ENCODE results near the gene RNPEPL1. TPM values are rescaled to one million over a fixed set of nuclear protein-coding genes. Genes with fewer than 3 reads are reported as not detected.
"Not testable (repeated sequence)": the region's sequence is repeated elsewhere in the genome, so short reads cannot be mapped to it uniquely, and the experiment has no call there.

Gene RNPEPL1
- 10 to 100 TPM; 16.3 to 36.7 (median 20.2) TPM for polyA plus RNA-seq (ENCODE audit: insufficient read depth in 1 of 5, insufficient read length in 5 of 5, low replicate concordance in 1 of 5)
- long read RNA-seq, donor 1, full-length matches to known transcripts, result 4 of 4 reads
- long read RNA-seq, donor 1, partial matches to known transcripts, result 0 of 4 reads
- long read RNA-seq, donor 1, other reads (novel, unspliced or antisense), result 0 of 4 reads
- long read RNA-seq, donor 2, full-length matches to known transcripts, result 7 of 13 reads
- long read RNA-seq, donor 2, partial matches to known transcripts, result 6 of 13 reads
- long read RNA-seq, donor 2, other reads (novel, unspliced or antisense), result 0 of 13 reads
- long read RNA-seq, donor 3, full-length matches to known transcripts, result 9 of 9 reads
- long read RNA-seq, donor 3, partial matches to known transcripts, result 0 of 9 reads
- long read RNA-seq, donor 3, other reads (novel, unspliced or antisense), result 0 of 9 reads
- long read RNA-seq, donor 4, full-length matches to known transcripts, result 4 of 29 reads
- long read RNA-seq, donor 4, partial matches to known transcripts, result 25 of 29 reads
- long read RNA-seq, donor 4, other reads (novel, unspliced or antisense), result 0 of 29 reads
- long read RNA-seq, donor 5, full-length matches to known transcripts, result 5 of 5 reads
- long read RNA-seq, donor 5, partial matches to known transcripts, result 0 of 5 reads
- long read RNA-seq, donor 5, other reads (novel, unspliced or antisense), result 0 of 5 reads
- long read RNA-seq, donor 6, full-length matches to known transcripts, result 13 of 13 reads
- long read RNA-seq, donor 6, partial matches to known transcripts, result 0 of 13 reads
- long read RNA-seq, donor 6, other reads (novel, unspliced or antisense), result 0 of 13 reads
- long read RNA-seq, donor 7, full-length matches to known transcripts, result 10 of 10 reads
- long read RNA-seq, donor 7, partial matches to known transcripts, result 0 of 10 reads
- long read RNA-seq, donor 7, other reads (novel, unspliced or antisense), result 0 of 10 reads
- long read RNA-seq, donor 8, full-length matches to known transcripts, result 1 of 1 reads
- long read RNA-seq, donor 8, partial matches to known transcripts, result 0 of 1 reads
- long read RNA-seq, donor 8, other reads (novel, unspliced or antisense), result 0 of 1 reads

DNA sequence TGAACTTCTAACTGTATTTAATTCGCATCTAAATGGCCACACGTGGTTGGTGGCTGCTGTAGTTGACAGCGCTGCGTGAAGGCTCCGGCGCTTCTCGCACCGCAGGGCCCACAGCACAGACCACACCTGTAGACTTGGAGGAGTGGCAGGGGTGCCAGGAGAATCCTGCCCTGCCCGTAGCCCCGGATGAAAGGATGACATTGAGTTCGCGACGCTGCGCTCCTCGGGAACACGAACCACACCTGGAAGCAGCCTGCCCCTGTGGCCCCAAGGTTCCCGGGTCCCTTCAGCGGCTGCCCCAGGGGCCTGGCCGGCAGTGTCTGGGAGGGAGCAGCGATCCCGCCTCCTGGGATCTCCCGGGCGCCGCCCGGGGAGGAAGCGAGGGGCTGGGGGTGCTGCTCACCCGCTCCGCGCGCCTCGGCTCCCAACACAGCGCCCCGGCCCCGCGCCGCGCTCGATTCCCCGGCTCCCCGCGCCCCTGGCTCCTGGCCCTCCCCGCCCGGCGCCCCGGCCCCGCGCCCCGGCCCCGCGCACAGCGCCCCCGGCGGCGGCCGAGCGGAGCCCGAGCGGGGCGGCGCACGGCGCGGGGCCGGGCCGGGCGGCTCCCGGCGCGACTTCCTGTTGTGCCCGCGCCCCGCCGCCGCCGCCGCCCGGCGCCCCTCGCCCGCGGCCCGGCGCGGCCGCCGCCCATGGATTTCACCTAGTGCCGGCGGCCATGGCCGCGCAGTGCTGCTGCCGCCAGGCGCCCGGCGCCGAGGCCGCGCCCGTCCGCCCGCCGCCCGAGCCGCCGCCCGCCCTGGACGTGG lies at the start of gene RNPEPL1:
TSS of gene RNPEPL1 (plus strand) at position 613 of the 806 bp plus-strand sequence. CDS start at position 716, 103 bp downstream.
- no peak for DNase-seq

- no peak for DNase-seq
These were observed 49.3 kb upstream of the RNPEPL1 start for GRCh38 chr2:240518981-240519380.

DNA sequence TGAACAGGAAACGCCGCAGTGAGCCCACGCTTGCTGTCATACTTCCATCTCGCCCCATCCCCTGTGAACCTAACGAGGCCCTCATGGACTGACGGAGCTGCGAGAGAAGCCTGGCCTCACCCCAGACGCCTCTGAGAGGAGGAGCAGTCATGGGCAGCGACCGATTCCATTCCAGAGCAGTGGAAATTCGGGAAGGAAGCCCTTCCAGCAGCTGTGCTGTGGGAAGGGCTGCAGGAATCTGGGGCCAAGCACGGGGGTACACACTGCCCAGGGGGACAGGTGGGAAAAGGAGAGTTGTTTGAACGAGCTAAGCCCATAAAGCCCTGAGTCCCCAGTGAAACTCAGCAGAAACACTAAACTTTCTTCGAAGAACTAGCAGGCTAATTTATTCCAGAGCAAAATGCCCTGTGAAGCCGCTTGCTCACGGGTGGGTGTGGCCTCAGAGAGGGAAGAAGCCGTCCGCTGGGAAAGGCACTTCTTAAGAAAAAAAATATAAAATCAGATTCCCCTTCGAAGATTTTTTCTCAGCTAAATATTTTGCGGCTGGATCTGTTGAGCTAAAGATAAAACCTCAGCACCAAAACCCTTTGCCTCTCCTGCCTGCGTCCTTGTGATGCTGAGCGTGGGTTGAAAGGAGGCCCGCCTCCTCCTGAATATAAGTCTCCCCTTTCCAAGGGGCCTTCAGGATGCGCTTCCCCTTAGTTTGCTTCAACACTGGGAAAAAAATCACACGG lies 48.7 kb upstream of the RNPEPL1 start:
- no peak for DNase-seq

- no peak for DNase-seq
These were observed 47.9 kb upstream of the RNPEPL1 start for GRCh38 chr2:240520130-240520973.

DNA sequence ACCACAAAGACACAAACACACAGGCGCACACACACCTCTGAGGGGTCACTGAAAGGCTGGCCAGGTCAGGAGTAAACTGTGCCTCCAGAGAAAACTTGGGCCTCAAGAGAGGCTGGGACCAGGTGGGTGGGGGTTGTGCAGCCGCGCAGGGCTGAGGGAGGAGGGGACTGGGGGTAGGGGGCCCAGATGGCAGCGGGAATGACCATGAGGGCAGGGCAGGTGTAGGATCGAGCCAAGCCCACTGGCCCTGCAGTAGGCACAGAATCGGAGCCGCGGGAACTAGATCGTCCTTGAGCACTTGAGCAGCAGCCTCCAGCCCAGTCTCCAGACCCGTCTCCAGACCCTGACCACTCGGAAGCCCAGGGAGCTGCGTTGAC lies 47.3 kb upstream of the RNPEPL1 start:
- DNase-seq, result no peak

GRCh38 chr2:240521885-240522284 lies 46.4 kb upstream of the RNPEPL1 start:
- DNase-seq, result not testable (repeated sequence)

DNA sequence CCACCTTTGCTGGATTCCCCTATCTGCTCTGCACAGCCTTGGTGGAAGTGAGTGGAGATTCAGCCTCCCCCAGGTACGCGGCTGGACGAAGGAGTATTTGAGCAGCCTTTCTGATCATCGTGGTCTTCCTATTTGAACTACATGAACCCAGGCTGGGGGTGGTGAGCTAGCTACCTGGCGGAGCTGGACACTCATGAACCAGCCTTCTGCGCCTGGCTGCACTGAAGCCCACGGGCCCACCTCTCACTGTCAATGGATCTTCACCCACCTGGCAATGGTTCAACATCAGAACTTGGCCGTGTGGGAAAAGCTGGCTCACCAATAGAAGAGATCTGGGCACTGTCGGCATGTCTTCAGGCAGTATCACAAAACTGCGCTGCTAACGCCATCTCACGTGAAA lies 45.9 kb upstream of the RNPEPL1 start:
- DNase-seq, result no peak

DNA sequence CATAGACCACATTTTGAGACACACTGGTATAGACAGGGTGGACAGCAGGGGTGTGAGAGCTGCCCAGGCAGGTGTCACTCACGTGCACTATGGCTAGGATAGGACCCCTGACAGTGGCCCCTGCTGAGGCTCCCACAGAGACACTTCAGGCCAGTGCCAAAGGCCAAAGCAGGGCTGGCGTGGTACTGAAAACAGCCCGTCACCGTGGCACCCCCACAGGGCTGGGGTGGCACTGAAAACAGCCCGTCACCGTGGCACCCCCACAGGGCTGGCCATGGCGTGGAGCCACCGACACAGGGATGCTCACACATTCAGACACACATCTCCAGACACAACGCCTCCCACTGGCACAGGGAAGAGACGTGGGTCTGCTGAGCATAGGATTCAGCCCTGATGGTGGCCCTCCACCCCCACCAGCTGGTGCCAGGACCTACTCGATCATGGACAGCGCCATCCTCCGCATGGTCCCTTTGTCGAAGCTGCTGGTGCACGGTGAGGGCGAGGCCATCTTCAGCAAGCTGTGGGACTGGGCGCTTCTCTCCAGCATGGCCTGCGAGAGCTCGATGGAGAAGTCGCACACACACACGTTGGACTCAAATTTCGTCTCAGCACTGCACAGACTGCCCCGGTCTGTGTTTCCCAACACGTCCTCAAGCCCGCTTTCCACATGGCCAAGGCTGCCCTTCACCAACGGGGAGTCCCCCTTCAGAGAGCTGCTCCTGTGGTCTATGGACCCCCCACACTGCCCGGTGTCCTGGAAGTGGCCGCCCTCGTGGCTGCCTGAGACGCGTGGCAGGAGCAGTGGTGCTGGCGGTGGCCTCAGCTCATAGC lies 44.6 kb upstream of the RNPEPL1 start:
- DNase-seq, result no peak

DNA sequence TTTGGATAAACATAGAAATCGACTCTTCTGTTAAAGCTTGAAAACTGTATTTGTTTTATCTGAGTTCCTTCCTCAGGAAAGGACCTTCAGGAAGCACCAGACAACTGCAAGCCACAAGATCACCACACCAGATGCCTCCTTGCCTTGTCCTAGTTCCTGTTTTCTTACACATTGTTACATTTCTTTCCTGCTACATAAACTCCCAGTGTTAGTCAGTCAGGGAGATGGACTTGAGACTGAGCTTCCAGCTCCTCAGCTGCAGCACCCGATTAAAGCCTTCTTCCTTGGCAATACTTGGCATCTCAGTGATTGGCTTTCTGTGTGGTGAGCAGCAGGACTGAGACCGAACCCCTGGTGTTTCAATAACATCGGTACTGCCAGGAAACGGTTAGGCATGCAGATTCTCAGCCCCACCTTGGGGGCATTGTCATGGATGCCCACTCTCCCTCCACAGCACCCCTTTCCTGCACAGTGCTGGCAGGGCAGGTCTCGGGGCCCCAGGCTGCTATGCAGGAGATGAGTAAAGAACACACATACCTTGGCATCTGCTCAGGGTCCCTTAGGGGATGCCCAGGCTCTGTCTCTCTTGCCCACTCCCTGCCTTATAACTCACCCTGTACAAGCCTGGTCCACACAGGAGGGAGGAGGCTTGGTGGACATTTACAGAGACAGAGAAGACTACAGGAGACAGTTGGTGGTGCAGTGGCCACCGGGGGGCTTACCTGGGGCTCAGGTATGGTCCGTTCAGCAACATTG lies 43.1 kb upstream of the RNPEPL1 start:
- no peak for DNase-seq

GRCh38 chr2:240525802-240526201 lies 42.5 kb upstream of the RNPEPL1 start:
- DNase-seq, result no peak

DNA sequence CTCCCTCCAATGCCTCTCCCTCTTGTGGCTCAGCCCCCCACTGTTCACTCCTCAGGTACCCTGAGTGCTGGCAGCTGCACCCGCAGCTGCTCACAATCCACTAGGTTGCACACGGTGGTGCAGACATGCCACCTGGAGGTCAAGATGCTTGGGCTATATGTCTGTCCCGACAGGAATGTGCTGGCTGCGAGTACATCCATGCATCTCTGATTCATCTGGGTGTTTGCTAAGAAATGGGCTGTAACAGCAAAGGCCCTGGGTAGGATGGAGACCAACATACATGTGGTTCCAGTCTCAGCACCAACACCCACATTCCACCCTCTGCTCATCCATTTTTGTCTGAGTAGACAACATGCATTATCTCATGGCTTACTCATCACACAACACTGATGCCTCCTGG lies 41.8 kb upstream of the RNPEPL1 start:
- no peak for DNase-seq

DNA sequence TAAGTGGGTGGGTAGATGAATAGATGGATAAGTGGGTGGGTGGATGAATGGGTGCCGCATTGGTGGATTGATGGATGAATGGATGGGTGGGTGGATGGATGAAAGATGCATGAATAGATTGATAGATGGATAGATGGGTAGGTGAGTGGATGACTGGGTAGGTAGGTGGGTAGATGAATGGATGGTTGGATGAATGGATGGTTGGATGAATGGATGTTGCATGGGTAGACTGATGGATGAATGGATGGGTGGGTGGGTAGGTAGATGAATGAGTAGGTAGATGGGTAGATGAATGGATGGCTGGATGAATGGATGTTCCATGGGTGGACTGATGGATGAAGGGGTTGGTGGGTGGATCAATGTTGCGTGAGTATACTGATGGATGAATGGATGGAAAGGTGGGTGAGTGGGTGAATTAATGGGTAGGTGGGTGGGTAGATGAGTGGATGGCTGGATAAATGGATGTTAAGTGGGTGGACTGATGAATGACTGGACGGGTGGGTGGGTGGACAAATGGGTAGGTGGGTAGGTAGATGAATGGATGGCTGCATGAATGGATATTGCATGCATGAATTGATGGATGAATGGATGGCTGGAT lies 41.0 kb upstream of the RNPEPL1 start:
- no peak for DNase-seq

- no peak for DNase-seq
These were observed 39.8 kb upstream of the RNPEPL1 start for GRCh38 chr2:240528406-240529040.

GRCh38 chr2:240529344-240529999 lies 38.8 kb upstream of the RNPEPL1 start:
- no peak for DNase-seq

DNA sequence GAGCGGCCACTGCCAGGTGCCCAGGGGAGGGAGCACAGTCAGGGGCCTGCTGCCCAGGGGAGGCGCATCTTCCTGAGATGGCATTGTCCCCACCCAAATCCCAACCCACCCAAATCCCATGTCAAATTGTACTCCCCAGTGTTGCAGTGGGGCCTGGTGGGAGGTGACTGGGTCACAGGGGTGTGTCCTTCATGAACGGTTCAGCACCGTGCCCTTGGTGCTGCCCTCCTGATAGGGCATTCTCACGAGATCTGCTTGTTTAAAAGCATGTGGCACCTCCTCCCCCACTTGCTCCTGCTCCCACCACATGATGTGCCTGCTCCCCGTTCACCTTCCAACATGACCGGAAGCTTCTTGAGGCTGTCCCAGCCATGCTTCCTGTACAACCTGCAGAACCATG lies 38.1 kb upstream of the RNPEPL1 start:
- DNase-seq, result no peak

- no peak for DNase-seq
These were observed 37.2 kb upstream of the RNPEPL1 start for GRCh38 chr2:240531038-240531437.

Measured in right lung (tissue), 10 donors.